Germinal center (tissue), 1 donor: ENCODE measurements around the gene PROS1.

Experiments
- DNase-seq: peaks from one replicate; pipeline ENCODE4 v3.0.0; 2012; ENCODE audit warnings: mixed read lengths, low spot score

The PROS1 gene

GRCh38 chr3:93973131-93974126 is at the start of gene PROS1:
PROS1 (minus strand) TSS chr3:93973896; CDS start chr3:93973749, 147 bp downstream.
- DNase-seq: peak; percentile 60

GRCh38 chr3:94020293-94020692 is 46.6 kb upstream of the PROS1 start:
- DNase-seq: no peak

GRCh38 chr3:94019659-94020058 is 46.0 kb upstream of the PROS1 start:
- DNase-seq: no peak

DNA sequence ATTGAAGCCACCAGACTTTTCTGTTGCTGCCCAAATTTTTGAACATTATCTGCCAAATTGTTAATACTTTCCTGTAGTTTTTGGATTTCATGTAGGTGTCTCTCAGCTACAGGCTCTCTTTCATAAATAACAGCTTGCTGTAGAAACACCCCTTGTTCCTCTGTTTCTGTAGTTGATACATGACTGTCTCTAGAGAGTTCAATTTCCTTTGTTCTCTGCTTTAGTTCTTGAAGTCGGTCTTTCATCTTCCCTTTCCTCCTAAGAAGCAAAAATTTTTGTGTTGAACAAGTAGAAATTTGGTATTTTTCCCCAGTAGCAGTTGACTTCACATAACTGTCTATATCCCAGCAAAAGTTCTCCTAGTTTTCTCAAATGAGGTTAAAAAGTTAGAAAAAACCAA is 41.3 kb upstream of the PROS1 start:
- DNase-seq: no peak

GRCh38 chr3:94012185-94012584 is 38.5 kb upstream of the PROS1 start:
- DNase-seq: no peak

- no peak for DNase-seq
Observed at GRCh38 chr3:94011233-94011711, 37.6 kb upstream of the PROS1 start.

DNA sequence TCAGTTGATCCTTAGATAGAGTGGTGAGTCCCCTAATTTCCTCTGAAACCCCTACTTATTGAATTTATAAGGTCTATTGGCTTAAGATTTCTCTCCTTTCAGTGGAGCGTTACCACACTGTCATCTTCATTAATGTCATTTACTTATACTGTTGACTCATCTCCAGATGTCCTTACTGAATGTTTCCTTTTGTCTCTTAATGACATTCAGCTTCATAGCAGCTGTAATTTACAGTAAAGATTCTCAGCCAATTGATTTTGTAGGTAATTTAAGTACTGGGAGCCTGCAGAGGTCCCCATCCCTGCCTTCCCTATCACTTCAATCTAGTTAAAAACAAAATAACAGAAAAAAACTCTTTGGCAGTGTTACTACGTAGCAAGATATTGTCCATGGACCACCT is 35.9 kb upstream of the PROS1 start:
- no peak for DNase-seq

GRCh38 chr3:94008253-94008652 is 34.6 kb upstream of the PROS1 start:
- no peak for DNase-seq

DNA sequence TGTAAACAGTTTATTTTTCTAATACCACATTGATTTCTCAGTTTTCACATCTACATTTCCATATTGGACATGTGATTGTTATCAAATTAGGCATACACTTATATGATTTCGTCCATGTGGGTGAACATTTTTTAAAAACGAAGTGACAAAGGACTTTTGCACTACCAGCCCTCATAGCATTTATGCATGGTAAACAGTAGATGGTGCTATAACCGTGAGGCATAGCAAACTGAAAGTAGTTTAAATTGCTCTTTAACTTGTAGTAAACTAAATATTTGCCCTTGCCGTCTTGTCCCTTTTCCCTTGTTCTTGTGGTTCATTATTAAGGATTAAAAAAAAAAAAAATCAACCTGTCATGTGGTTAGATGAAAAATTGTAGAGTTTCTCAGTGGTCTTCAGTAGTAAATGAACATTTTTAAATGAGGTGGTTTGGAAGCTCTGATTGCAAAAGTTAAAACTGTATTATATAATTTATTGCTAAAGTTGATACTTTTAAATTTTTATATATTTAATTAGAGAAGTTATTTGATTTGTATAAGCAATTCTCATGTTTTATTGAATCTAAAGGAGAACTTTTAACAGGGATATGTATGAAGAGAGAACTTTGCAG is 30.7 kb upstream of the PROS1 start:
- peak; percentile 42 for DNase-seq

- DNase-seq: no peak
Observed at GRCh38 chr3:94001827-94002495, 28.3 kb upstream of the PROS1 start.

DNA sequence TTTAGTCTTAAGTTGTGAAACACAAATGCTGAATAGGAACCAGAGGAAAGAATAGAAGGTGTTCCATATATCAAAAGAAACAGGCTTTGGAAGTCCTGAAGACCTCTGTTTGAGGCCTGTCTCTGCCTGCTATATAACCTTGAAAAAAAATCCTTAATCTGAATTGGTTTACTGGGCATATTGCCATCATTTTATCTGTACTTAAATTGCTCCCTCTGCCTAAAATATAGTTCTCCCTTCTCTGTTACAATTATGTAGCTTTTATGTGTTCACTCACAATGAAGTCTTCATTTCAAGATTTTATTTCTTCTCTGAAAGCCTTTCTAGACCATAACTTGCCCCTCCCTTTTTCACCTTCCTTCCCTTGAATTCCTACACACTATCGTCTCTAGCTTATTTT is 27.5 kb upstream of the PROS1 start:
- no peak for DNase-seq

DNA sequence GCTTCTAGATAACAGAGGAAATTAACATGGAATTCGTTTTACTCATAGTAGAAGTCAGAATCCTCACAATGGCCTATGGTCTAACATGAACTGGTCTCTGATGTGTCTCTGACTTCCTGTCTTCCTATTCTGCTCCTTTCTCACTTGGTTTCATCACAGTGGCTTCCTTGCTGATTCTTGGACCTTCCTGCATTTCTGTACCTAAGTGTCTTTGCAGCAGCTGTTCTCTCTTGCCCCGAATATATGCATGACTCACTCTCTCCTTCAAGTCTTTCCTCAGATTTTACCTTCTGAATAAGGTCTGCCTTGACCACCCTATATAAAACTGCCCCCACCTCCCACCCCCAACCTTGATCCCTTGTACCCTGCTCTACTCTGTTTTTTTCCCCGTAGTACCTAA is 20.4 kb upstream of the PROS1 start:
- no peak for DNase-seq

GRCh38 chr3:93992207-93992606 is 18.5 kb upstream of the PROS1 start:
- no peak for DNase-seq

GRCh38 chr3:93991631-93992030 is 17.9 kb upstream of the PROS1 start:
- DNase-seq: no peak

GRCh38 chr3:93989241-93989640 is 15.5 kb upstream of the PROS1 start:
- no peak for DNase-seq

- no peak for DNase-seq
Observed at GRCh38 chr3:93988764-93989163, 15.1 kb upstream of the PROS1 start.

GRCh38 chr3:93988283-93988682 is 14.6 kb upstream of the PROS1 start:
- DNase-seq: no peak

GRCh38 chr3:93984618-93985017 is 10.9 kb upstream of the PROS1 start:
- no peak for DNase-seq

GRCh38 chr3:93983408-93983807 is 9.7 kb upstream of the PROS1 start:
- no peak for DNase-seq

DNA sequence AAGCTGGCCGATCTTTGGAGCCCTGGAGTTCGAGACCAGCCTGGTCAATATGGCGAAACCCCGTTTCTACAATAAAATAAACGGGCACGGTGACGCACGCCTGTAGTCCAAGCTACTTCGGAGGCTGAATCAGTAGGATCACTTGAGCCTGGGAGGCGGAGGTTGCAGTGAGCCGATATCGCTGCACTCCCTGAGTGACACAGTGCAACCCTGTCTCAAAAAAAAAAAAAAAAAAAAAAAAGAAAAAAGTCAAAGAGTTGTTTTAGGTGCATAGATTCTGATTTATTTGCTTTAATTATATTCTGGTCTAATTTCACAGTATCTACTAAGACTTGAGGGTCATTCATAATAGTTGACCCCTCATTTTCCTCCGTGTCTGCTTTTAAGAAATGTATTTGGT is 8.0 kb upstream of the PROS1 start:
- DNase-seq: no peak

- DNase-seq: peak; percentile 97
Observed at GRCh38 chr3:93979850-93980676, 6.4 kb upstream of the PROS1 start, which contains the start of gene ARL13B. ARL13B (plus strand) TSS chr3:93980155; CDS start chr3:93980424, 269 bp downstream.

GRCh38 chr3:93969997-93970396 is 3.7 kb downstream of the PROS1 start:
- DNase-seq: no peak
